Measurements from ENCODE around the gene ZNF710.

The ZNF710 gene

DNA sequence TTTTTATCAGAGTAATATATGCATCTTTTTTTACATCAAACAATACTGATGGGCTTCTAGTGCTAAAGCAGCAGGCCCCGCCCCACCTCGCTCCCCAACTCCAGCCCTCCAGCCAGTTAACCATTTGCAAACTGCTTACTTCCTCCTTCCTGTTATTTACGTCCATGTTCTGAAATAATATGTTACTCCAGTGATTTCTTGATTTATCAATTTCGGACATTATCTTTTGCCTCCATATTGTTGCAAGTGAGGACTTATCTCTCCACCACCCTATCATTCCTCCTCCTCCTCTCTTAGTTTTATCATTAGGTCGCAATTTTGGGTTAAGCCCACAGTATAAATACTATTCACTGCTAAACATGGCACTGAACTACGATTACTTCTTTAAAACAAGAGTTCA is 39.5 kb downstream of the ZNF710 start:
- no peak for DNase-seq

DNA sequence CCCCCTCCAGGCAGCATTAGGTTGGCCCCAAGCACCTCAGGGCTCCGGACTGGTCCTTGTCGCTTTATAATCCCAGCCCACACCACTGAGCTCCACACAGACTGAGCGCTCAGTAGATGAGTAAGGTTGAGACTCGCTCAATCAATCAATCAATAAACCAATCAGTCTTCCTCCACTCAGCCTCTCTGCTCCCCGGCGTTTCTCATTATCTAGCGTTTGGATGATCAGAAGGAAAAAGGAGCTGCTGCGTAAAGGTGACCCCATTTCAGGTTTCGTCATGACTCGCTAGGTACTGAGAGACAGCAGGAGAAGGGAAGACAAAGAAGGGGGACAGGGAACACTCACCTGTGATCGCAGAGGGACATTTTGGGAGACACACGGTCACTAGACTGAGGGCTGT is 41.2 kb downstream of the ZNF710 start:
- no peak for DNase-seq

- no peak for DNase-seq
These were observed 41.8 kb downstream of the ZNF710 start for GRCh38 chr15:90042766-90043529.

GRCh38 chr15:90043530-90044010 is 42.4 kb downstream of the ZNF710 start:
- DNase-seq: no peak

DNA sequence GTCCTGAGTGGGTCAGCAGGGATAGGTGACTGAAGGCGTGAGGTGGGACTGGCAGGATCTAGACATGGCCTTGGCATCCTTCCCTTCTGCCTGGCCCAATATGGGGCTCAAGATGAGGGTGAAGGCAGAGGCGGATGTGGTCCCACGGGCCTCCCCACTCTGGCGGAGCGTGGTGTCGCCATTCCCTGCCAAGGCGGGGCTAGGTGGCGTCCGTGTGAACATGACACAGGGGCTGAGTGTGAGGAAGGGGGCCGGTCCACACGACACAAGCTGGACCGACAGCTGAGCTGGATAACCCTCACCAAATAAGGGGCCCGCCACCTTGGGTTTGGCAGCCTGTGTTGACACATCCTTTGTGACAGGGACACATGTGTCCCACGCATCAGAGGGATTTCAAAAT is 43.1 kb downstream of the ZNF710 start:
- no peak for DNase-seq

DNA sequence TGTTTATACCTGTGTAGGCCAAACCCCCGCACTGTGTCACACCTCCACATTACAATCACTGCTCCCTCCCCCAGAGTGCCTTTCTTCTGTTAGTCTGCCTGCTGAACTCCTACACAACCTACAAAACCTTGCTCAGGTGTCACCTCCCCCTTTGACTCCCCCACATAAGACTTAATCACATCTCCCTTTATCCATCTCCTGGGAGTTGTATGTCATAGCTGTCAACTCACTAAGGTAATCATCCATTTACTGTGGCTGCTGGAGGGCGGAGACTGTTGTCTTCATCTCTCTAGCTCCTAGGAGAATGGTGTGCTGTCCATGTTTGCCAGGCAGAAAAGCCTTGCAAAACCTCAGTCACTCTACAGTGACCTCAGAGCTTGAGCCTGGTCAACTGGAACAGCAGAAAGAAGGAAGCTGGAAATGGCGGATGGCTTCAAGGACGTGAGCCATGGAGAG is 43.8 kb downstream of the ZNF710 start:
- no peak for DNase-seq

DNA sequence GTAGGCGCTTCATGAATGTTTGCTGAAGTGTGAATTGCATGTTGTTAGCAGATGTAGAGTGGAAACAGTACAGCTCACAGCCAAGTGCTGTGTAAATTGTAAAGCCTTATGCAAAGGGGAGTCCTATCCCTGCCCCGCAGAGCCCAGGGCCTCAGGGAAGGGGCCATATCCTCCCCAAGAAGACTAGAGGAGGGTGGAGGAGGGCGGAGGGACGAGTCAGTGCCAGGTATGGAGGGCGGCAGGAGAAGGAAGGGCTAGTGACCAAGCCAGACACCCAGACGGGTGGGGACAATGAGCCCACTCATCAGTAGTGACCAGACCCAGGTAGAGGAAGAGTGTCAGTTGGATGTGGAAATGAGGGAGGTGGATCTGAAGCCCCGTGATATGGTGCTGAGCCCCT is 45.2 kb downstream of the ZNF710 start:
- no peak for DNase-seq

GRCh38 chr15:90046911-90047392 is 45.8 kb downstream of the ZNF710 start:
- DNase-seq: no peak

- DNase-seq: no peak
These were observed 46.9 kb downstream of the ZNF710 start for GRCh38 chr15:90047956-90048575.

DNA sequence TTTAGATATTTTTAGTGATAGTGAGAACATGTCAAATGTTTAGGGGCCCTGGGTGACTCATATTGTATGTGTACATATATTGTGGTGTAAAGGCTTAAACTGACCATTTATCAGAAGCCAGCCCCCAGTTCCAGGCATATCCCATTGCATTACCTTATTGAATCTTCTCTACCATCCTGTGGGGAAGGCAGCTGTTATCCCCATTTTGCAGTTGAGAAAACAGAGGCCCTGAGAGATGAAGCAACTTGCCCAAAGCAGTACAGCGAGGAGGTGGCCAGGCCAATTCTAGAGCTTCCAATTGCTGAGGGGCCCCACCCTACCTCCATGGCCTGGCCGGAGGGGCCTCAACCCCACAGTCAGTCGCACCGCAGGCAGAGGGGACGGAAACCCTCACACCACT is 47.9 kb downstream of the ZNF710 start:
- no peak for DNase-seq

DNA sequence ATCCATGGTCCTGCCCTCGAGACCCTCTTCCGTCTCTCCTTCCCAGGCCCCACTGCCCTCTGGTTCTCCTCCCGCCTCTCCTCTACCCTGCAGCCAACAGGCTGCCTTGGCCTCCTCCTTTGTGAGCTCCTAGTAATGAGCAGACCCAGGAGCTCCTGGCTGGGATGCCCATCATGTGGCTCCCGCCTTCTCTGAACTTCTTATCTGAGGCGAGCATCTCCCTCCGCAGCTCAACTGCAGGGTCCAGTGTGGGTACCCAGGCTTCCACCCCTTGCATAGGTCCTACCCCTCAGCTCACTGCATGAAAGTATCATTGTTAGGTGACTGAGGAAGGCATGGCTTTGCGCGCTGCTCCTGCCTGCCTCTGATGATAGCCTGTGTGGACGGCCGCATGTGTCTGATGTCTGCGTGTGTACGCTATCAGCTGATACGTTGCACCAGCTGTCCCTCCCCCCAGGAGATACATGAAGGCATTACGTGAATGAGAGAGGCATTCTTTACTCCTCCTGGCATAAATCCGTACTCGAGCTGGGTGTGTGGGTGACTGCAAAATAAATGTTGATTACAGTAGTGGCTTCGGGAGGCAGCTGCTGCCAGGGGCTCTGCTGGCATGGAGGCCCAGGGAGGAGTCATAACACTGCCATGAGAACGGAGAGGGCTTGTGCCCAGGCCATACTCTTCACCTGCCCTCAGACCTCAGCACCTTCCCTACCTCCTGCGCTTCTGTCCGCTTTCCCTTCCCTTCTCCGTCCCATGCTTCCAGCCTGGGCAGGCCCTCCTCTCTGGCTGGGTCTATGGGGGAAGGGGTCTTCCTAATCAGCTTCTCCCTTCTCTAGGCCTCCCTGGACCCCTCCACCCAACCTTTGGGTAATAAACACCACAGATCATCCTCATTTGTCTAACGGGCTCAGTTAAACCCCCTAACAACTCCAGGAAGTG is 48.8 kb downstream of the ZNF710 start:
- no peak for DNase-seq

DNA sequence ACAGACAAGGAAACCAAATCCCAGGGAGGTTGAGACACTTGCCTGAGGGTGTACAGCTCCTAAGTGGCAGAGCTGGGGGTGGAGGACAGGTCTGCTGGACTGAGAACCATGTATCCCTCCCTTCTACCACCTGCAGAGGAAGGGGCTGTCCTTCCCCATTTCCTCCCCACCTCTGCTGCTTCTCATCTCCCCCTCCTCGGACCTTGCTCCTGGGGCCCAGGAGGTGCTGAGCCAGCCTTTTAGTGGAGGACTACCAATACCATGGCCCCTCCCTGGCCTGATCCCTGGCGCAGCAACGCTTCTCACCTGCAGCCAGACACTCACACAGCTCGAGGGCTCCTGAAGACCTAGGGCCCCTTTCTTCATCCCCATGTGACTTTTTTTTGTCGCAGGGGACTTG is 50.8 kb downstream of the ZNF710 start:
- no peak for DNase-seq

- DNase-seq: no peak
These were observed 52.8 kb downstream of the ZNF710 start for GRCh38 chr15:90053685-90054466.

GRCh38 chr15:90054618-90055097 is 53.5 kb downstream of the ZNF710 start:
- DNase-seq: no peak

- no peak for DNase-seq
These were observed 54.1 kb downstream of the ZNF710 start for GRCh38 chr15:90055182-90055581.

DNA sequence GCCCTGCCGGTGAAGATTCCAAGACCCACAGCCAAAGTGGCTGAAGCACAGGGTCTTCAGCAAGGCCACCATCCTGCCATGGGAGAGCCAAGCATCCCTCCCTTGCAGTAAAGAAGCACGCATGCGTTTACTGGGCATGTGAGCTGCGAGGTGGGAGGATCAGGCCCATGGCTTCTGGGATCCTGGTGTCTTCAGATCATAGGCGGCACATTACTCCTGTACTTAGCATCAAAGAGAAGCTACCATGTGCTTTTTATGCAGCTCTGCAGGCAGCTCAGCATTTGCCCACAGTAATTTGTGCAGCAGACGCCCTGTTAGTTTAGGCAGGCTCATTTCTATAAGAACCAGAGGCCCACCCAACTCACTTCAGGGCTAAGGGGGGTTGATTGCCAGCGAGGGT is 55.4 kb downstream of the ZNF710 start:
- no peak for DNase-seq

- DNase-seq: no peak
These were observed 57.2 kb downstream of the ZNF710 start for GRCh38 chr15:90058308-90058707.

DNA sequence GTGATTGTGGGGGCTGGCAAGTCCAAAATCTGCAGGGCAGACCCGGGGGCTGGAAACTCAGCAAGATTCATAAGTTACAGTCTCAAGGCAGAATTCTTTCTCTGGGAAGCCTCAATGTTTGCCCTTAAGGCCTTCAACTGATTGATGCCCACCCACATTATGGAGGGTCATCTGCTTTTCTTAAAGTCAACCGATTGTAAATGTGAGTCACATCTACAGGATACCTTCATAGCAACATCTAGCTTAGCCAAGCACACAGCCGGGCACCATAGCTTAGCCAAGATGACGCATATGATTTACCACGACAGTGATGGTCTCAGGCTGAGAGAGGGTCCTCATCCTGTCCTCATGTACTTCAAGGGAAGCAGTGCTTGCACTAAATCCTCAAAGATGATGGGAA is 57.7 kb downstream of the ZNF710 start:
- DNase-seq: no peak

DNA sequence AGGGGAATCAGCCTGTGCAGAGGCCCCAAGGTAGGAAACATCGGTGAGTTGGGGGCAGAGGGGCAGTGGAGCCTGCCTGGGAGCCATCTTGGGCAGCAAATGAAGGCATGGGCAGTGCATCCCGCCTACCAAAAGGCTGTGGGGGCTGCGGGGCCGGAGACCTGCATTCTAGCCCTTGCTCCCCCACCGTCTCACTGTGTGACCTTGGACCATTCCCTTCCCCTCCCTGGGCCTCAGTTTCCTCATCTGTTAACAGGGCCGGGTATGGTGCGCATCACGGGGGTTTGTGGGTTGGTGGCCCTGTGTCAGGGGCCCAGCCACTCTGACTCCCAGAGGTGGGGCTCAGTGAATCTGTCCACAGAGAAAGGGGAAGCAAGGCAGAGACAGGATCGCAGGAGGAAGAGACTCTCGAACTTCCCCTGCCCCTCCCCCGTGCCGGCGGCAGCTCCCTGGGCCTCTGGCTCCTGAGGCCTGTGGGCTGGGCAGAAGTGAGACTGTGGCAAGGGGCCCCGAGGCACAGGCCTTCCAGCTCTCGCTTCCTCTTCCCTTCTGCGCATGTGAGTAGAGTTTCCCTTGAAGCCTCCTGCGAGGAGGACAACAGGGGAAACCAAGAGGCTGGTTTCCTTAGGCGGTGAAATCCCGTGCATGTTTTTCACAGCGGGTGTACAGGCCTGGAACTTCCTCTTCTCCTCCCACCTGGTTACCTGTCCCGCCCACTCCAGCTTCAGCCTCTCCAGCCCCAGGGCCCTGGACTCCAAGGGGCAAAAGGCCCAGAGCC is 58.3 kb downstream of the ZNF710 start:
- DNase-seq: peak; percentile 36

DNA sequence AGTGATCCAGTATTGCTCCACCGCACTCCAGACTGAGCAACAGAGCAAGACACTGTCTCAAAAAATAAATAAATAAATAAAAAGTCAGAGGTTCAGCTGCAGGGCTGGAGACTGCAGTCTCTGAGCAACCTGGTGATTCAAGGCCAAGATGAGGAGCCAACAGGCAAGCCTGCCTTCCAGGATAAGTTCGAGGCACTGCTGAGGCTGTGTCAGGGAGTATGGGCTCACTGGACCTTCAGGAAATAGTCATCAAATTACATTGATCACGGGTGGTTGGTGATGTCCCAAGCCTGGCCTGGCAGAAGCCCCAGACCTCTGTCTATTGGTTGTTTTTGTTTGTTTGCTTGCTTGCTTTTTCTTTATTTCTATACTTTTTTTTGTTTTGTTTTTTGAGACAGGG is 59.7 kb downstream of the ZNF710 start:
- no peak for DNase-seq

DNA sequence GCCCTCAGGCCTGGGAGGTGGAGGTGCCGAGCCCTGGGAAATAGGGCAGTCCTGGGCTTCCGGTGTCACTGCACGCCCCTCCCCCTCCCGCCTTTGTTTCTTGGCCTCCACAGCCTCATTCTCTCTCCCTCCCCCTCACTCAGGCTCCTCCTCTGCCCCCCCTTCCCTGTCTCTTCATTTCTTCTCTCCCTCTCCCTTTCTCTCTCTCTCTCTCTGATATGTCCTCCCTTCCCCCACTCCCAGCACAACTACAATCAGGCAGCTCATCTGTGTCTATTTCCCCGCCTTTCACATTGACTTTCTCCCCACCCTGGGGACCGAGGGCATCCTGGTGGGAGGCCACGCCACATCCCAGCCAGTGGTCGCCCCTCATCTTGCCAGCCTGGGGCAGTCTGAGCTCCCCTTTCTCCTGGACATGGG is 60.9 kb downstream of the ZNF710 start:
- no peak for DNase-seq
